Epithelial cell of alveolus of lung (primary cell): ENCODE results near the gene RBM14. TPM values are rescaled to one million over a fixed set of nuclear protein-coding genes. Genes with fewer than 3 reads are reported as not detected.

ENCODE experiments used
- total RNA-seq: library from RNA; depleted of rRNA; stranded (reverse); fragments of >200 nt; gene quantifications from 2 replicates; pipeline ENCODE4 v1.2.1, GENCODE V29; 2015

RBM14 gene, protein sequence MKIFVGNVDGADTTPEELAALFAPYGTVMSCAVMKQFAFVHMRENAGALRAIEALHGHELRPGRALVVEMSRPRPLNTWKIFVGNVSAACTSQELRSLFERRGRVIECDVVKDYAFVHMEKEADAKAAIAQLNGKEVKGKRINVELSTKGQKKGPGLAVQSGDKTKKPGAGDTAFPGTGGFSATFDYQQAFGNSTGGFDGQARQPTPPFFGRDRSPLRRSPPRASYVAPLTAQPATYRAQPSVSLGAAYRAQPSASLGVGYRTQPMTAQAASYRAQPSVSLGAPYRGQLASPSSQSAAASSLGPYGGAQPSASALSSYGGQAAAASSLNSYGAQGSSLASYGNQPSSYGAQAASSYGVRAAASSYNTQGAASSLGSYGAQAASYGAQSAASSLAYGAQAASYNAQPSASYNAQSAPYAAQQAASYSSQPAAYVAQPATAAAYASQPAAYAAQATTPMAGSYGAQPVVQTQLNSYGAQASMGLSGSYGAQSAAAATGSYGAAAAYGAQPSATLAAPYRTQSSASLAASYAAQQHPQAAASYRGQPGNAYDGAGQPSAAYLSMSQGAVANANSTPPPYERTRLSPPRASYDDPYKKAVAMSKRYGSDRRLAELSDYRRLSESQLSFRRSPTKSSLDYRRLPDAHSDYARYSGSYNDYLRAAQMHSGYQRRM
- 41.2 and 69.5 TPM in 2 replicates for total RNA-seq

GRCh38 chr11:66616379-66617154, at the start of gene RBM14:
Gene RBM14 (plus strand): TSS chr11:66616630. CDS start chr11:66616721, 91 bp downstream.

DNA sequence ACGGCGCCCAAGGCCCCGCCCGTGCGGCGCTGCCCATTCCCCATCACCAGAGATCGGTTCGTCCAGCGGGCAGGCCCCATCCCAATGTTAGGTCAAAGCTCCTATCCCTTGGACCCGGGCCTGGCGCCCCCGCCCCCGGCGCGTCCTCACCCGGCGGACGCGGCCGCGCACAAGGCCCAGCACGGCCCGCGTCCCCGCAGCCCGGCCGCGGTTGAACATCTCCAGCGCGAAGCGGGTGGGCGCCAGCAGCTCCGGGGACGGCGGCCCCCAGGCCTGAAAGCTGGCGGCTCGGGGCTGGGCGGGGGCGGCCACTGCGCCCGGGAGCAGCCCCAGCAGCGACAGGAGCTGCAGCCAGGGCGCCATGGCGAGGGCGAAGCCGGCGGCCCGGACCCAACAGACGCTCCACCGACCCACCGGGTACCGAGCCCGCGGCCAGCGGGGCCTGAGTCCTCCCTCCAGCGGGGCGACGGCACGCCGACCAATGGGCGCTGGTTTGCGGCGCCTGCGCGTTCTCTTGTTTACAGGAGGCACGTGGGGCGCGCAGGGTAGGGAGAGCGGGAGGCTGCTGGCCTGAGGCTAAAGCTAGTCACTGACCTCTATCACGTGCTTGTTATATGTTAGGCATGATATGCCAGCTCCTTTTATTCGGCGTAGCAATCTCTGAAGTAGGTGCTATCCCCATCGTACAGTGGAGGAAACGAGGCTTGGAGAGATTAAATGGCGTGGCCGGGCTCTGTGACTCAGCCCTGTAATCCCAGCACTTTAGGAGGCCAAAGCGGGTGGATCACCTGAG, 48.1 kb upstream of the RBM14 start, which contains the start of gene CTSF:
Gene CTSF (minus strand): TSS at position 483 of the 793 bp plus-strand sequence. CDS start 120 bp downstream, at position 363.

DNA sequence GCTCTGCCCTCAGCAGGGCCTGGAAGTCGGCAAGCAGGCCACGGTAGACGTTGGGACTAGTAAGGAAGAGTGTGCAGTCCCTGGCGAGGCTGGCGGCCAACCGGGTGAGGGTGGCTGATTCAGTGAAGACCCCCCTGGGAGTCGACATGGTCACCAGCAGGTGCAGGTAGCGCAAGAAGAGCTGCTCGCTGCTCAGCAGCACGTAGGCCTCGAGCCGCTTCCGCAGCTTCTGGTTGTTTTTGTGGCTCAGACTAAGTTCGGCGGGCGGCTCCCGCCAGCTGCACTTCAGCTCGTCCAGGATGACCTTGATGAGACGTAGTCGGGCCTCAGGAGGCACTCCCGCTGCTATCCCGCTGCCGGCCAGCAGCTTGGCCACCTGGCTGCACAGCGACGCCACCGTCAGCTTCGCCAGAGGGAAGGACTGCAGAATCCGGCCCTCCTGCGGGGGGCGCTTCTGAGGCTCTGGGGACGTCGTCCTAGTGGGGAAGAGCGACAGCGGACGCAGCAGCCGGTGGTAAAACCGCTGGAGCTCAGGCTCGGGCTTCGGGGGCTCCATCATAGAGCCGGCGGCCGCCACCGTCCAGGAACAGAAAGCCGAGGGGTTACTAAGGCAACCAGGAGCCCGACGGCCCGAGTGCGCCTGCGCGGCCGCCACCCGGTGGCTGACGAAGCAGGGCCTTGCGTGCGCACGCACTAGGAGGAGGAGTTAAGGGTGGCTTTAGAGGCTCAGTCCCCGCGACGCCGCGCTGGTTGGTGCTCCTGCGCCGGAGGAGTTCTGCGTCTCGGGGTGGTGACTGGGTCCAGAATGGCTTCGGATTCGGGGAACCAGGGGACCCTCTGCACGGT, 23.8 kb upstream of the RBM14 start, which contains the start of the genes CCDC87 and CCS:
Gene CCDC87 (minus strand): TSS at position 607 of the 846 bp plus-strand sequence. CDS start 48 bp downstream, at position 559.
Gene CCS (plus strand): TSS at position 729 of the 846 bp plus-strand sequence. CDS start 77 bp downstream, at position 806.

DNA sequence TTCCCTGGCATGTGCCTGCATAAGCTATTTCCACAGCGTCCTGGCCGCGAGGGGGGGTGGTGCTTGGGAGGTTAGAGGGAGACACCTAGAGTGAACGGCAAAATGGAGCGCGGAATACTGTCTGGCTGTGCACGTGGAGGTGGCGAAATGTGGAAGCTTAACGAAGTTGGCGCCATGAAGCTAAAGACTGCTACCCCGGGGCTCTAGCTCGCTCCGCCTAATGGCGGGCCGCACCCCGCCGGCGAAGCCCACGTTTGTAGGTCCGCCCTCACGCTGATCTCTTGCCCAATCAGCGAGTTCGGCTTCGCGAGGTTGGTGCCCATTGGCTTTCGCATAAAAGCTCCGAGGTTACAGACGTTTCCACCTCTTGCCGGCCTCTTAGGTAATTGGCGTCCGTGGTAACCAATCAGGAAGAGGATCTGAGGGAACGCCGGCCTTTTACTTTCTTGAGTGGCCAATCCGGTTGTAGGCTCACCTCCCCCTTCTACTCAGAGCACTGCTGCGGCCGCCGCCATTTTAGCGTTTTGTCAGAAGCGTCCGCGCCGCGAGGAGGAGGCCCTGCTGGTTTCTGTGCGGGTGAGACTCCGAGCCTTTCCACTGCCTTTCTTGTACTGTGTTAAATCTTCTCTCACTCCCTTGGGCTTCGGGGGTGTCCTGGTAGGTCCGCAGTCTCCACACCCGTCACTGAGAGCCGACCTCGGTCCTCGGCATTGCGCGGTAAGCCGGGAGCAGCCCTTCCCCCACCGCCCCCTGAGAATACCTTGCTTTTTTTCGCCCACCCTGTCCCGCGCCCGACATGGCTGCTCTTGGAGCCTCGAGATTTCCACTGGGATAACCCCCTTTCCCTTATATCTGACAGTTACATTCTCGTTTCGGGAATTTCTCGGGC, 22.0 kb downstream of the RBM14 start, which contains the start of gene RBM4:
Gene RBM4 (plus strand): TSS at position 527 of the 889 bp plus-strand sequence. CDS start 1,009 bp downstream, outside the sequence.

Other genes with a start within 250 kb of the RBM14 start
- gene SLC29A2, start 244.9 kb upstream of the RBM14 start, total RNA-seq: 1.5 and 3.6 TPM in 2 replicates
- gene NPAS4, start 195.6 kb upstream of the RBM14 start, total RNA-seq: not detected in 2 replicates
- 47.7 and 74.2 TPM in 2 replicates for gene MRPL11, start 177.8 kb upstream of the RBM14 start, total RNA-seq
- gene PELI3, start 149.7 kb upstream of the RBM14 start, total RNA-seq: 10.0 and 13.5 TPM in 2 replicates
- gene DPP3, start 136.2 kb upstream of the RBM14 start, total RNA-seq: 40.3 and 61.2 TPM in 2 replicates
- gene BBS1, start 106.0 kb upstream of the RBM14 start, total RNA-seq: 17.3 and 66.4 TPM in 2 replicates
- gene ZDHHC24, start 70.6 kb upstream of the RBM14 start, total RNA-seq: 27.7 and 33.5 TPM in 2 replicates
- 3.3 TPM in 1 of 2 replicates, not detected in the other for gene ACTN3, start 69.7 kb upstream of the RBM14 start, total RNA-seq
- 20.9 and 146 TPM in 2 replicates for gene CTSF, start 48.0 kb upstream of the RBM14 start, total RNA-seq
- gene CCDC87, start 23.6 kb upstream of the RBM14 start, total RNA-seq: 0.26 TPM in 1 of 2 replicates, not detected in the other
- 26.6 and 44.9 TPM in 2 replicates for gene CCS, start 23.4 kb upstream of the RBM14 start, total RNA-seq
- 107 and 143 TPM in 2 replicates for gene RBM4, start 22.1 kb downstream of the RBM14 start, total RNA-seq
- 14.5 and 19.9 TPM in 2 replicates for gene RBM4B, start 61.3 kb downstream of the RBM14 start, total RNA-seq
- gene SPTBN2, start 112.6 kb downstream of the RBM14 start, total RNA-seq: 0.88 and 6.9 TPM in 2 replicates
- gene RCE1, start 226.8 kb downstream of the RBM14 start, total RNA-seq: 17.3 and 27.0 TPM in 2 replicates
- gene LRFN4, start 240.4 kb downstream of the RBM14 start, total RNA-seq: 32.2 and 33.5 TPM in 2 replicates